HepG2 (cell line): Measurements from ENCODE around the gene FMNL1. TPM values are rescaled to one million over a fixed set of nuclear protein-coding genes. Genes with fewer than 3 reads are reported as not detected.

Experiments used
- CREB1 ChIP-seq, 2 experiments: fragments of 450-650 bp in 1 of 2; IDR thresholded peaks; 2 replicates each; pipeline ENCODE4 v1.6.1; 2016 to 2017; ENCODE audit warnings: control low read depth in 1 of 2, mild to moderate bottlenecking in 1 of 2, missing compliant biosample characterization in 1 of 2, missing genetic modification characterization in 1 of 2
- EP300 ChIP-seq, 3 experiments: sonication (generic) in 1 of 3; formaldehyde crosslinking in 1 of 3; IDR thresholded peaks; 2 replicates each; pipeline versions ENCODE4 v1.5.1 to v1.6.1; 2011 to 2020; ENCODE audit warnings: low read depth in 2 of 3, low read length in 2 of 3, borderline replicate concordance in 1 of 3, improper control_type of control experiment in 1 of 3, mild to moderate bottlenecking in 1 of 3, missing genetic modification reagents in 1 of 3, moderate library complexity in 1 of 3
- FOXJ3 ChIP-seq: sonication (generic); formaldehyde crosslinking; IDR thresholded peaks from 2 replicates; pipeline ENCODE4 v1.4.0; 2020; ENCODE audit warnings: missing genetic modification reagents, mild to moderate bottlenecking, borderline replicate concordance
- FOXO1 ChIP-seq: sonication (generic); formaldehyde crosslinking; IDR thresholded peaks from 2 replicates; pipeline ENCODE4 v1.4.0; 2020; ENCODE audit warnings: missing genetic modification reagents
- GABPB1 ChIP-seq: IDR thresholded peaks from 2 replicates; pipeline ENCODE4 v1.6.1; 2016; ENCODE audit warnings: mild to moderate bottlenecking, missing genetic modification reagents, moderate library complexity, missing compliant biosample characterization
- HDAC2 ChIP-seq: sonication (generic); formaldehyde crosslinking; IDR thresholded peaks from 2 replicates; pipeline ENCODE4 v1.4.0; 2020; ENCODE audit warnings: missing genetic modification reagents
- KLF6 ChIP-seq: IDR thresholded peaks from 2 replicates; pipeline ENCODE4 v1.8.0; 2016; ENCODE audit warnings: missing biosample characterization, missing genetic modification reagents
- MIER2 ChIP-seq: IDR thresholded peaks from 2 replicates; pipeline ENCODE4 v1.6.1; 2016; ENCODE audit warnings: missing biosample characterization, missing genetic modification reagents
- SIX4 ChIP-seq: sonication (generic); formaldehyde crosslinking; IDR thresholded peaks from 2 replicates; pipeline ENCODE4 v1.4.0; 2020; ENCODE audit warnings: missing genetic modification reagents
- SMC3 ChIP-seq: IDR thresholded peaks from 2 replicates; pipeline ENCODE4 v1.6.1; 2011; ENCODE audit warnings: low read length, improper control_type of control experiment
- THRA ChIP-seq: sonication (generic); formaldehyde crosslinking; IDR thresholded peaks from 2 replicates; pipeline ENCODE4 v1.4.0; 2020; ENCODE audit warnings: missing genetic modification reagents, borderline replicate concordance
- ZGPAT ChIP-seq: IDR thresholded peaks from 2 replicates; pipeline ENCODE4 v1.6.1; 2016; ENCODE audit warnings: mild to moderate bottlenecking
- ZNF142 ChIP-seq: sonication (generic); formaldehyde crosslinking; IDR thresholded peaks from 2 replicates; pipeline ENCODE4 v1.4.0; 2020; ENCODE audit warnings: missing genetic modification reagents
- ZNF264 ChIP-seq: sonication (generic); formaldehyde crosslinking; IDR thresholded peaks from 2 replicates; pipeline ENCODE4 v1.4.0; 2020; ENCODE audit warnings: missing genetic modification reagents
- ZNF350 ChIP-seq: sonication (generic); formaldehyde crosslinking; IDR thresholded peaks from 2 replicates; pipeline ENCODE4 v1.4.0; 2020; ENCODE audit warnings: mild to moderate bottlenecking, low read depth, missing genetic modification reagents, borderline replicate concordance
- ZNF503 ChIP-seq: sonication (generic); formaldehyde crosslinking; IDR thresholded peaks from 2 replicates; pipeline ENCODE4 v1.4.0; 2020; ENCODE audit warnings: missing genetic modification reagents
- ZNF780A ChIP-seq: sonication (generic); formaldehyde crosslinking; IDR thresholded peaks from 2 replicates; pipeline ENCODE4 v1.8.0; 2022; ENCODE audit warnings: mild to moderate bottlenecking, missing genetic modification reagents, moderate library complexity
- ZSCAN9 ChIP-seq: IDR thresholded peaks from 2 replicates; pipeline ENCODE4 v1.6.1; 2016; ENCODE audit warnings: borderline replicate concordance
- polyA plus RNA-seq, 8 experiments: library from polyadenylated mRNA; depleted of rRNA in 3 of 8; stranded (reverse) in 7 of 8; unstranded in 1 of 8; fragments of >200 nt; fragmentation: Illumina TruSeq in 4 of 8; extraction: Trizol in 4 of 8; gene quantifications; 2 replicates each; pipeline versions ENCODE4 v1.2.1 to v1.2.3, GENCODE V29; 2011 to 2016; ENCODE audit warnings: low read depth in 4 of 8, missing spikeins in 1 of 8, mixed read lengths in 1 of 8; ENCODE audit not compliant: insufficient read depth in 1 of 8
- total RNA-seq, 5 experiments: library from RNA; depleted of rRNA; stranded (reverse); fragments of >200 nt; fragmentation: Illumina TruSeq; extraction: Trizol; gene quantifications; 2 replicates each; pipeline ENCODE4 v1.2.3, GENCODE V29; 2016; ENCODE audit warnings: low read depth in 1 of 5

Gene FMNL1
- total and polyA plus RNA-seq, 2 of the 13 experiments (the other 11 are each of a cell fraction or from before 2014, with no cell fraction given), result 0.53 to 0.70 TPM

- TF ChIP-seq SMC3 (peak; percentile 62; the same call in 1 of the 2 replicates), HDAC2 (peak; percentile 91), SIX4 (peak; percentile 69; the same call in 1 of the 2 replicates), ZGPAT (CRISPR knock-in tag) (peak; percentile 98), FOXJ3 (peak; percentile 82), FOXO1 (CRISPR knock-in tag) (peak; percentile 66; the same call in 1 of the 2 replicates), THRA (peak; percentile 95), ZNF264 (CRISPR knock-in tag) (peak; percentile 77; the same call in 1 of the 2 replicates), ZNF350 (CRISPR knock-in tag) (peak; percentile 70), KLF6 (CRISPR knock-in tag) (peak; percentile 81; the same call in 1 of the 2 replicates), ZSCAN9 (CRISPR knock-in tag) (peak; percentile 84), EP300 (IDR thresholded peaks at IDR 0.05; ENCODE audit: low read depth in 2 of 2, low read length in 2 of 2) (peak; percentile 86 to 89), EP300 (CRISPR knock-in tag; IDR thresholded peaks at IDR 0.05; ENCODE audit: borderline replicate concordance) (peak; percentile 88), ZNF780A (0 out of 2 replicates have a peak, but pooled peaks have one; percentile 9), GABPB1 (CRISPR knock-in tag) (peak; percentile 38), CREB1 (IDR thresholded peaks at IDR 0.05) (peak; percentile 56), CREB1 (CRISPR knock-in tag; IDR thresholded peaks at IDR 0.05) (peak; percentile 78), ZNF503 (CRISPR knock-in tag) (peak; percentile 85), ZNF142 (CRISPR knock-in tag) (peak; percentile 48; the same call in 1 of the 2 replicates), MIER2 (CRISPR knock-in tag) (peak; percentile 83)
Observed at GRCh38 chr17:45201880-45202279, 19.8 kb upstream of the FMNL1 start (continued).
